Urothelium cell line (cell line): ENCODE data around the gene UPF2.
A peak's percentile ranks its signal among the peaks of the same experiment; 100 is the strongest.
"Not testable (repeated sequence)": the region's sequence is repeated elsewhere in the genome, so short reads cannot be mapped to it uniquely, and the experiment has no call there.

Experiments
- DNase-seq: peaks from one replicate; pipeline ENCODE4 v3.0.0; 2011; ENCODE audit warnings: low spot score, mixed read lengths
- FAIRE-seq: peaks from 2 replicates; lab custom pipeline; 2011; peaks lifted over from hg19 to GRCh38; lab: Jason Lieb, UNC

Gene UPF2

DNA sequence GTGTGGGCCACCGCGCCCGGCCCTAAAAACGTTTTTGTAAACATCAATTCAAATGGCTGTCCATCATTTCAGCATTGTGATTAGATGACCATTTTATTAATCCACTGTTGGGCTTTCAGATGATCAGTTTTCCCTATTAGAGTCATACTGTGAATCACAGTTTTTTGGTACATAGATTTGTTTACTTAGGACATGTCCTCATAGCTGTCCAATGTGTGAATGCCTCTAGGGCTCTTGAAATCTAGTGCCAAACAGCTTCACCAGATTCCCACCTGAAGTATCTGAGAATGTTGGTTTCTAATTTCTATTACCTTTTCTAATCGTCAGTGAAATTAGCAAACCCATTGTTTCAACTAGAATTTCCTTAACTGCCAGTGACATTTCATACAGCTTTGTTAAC, 66.8 kb downstream of the UPF2 start:
- FAIRE-seq, result no peak

GRCh38 chr10:11972523-11972922, 70.1 kb downstream of the UPF2 start:
- not testable (repeated sequence) for FAIRE-seq

More for the DNA sequence above, 66.8 kb downstream of the UPF2 start:
- DNase-seq, result no peak

DNA sequence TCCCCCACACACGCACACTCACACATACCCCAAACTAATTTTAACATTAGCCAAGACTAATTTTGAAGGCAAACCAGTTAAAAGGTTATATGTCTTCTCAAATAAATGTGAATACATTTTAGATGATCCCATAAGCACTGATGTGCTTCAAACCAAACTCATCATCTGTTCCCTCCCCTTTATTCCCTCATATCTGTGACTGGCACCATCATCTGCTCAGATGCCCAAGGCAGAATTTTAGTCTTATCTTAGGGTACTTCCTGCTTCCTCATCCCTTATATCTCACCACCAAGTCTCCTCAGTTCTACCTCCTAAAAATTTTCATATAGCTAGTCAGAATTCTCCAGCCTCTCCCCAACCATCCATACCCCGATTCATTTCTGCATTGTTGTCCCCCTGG, 80.4 kb downstream of the UPF2 start:
- FAIRE-seq (no peak), DNase-seq (no peak)

More at GRCh38 chr10:11972523-11972922, 70.1 kb downstream of the UPF2 start:
- DNase-seq, result not testable (repeated sequence)

- FAIRE-seq, result no peak
- DNase-seq, result no peak
Measured at GRCh38 chr10:11961771-11962170, 80.8 kb downstream of the UPF2 start.

DNA sequence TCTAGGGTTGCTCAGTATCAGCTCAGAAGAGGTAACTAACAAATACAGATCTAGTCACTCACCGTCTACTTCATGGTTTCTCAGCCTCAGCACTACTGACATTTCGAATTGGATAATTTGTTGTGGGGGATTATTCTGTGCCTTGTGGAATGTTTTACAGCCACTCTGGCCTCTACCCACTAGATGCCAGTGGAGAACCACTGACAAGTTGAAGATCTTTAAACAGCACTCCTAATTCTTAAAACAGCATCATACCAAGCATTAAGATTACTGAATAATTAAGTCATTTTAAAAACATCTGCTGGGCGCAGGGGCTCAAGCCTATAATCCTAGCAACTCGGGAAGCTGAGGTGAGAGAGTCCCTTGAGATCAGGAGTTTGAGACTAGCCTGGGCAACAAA, 82.6 kb downstream of the UPF2 start:
- FAIRE-seq (peak; percentile 23), DNase-seq (no peak)

GRCh38 chr10:11958956-11959355, 83.7 kb downstream of the UPF2 start:
- no peak for FAIRE-seq
- no peak for DNase-seq

DNA sequence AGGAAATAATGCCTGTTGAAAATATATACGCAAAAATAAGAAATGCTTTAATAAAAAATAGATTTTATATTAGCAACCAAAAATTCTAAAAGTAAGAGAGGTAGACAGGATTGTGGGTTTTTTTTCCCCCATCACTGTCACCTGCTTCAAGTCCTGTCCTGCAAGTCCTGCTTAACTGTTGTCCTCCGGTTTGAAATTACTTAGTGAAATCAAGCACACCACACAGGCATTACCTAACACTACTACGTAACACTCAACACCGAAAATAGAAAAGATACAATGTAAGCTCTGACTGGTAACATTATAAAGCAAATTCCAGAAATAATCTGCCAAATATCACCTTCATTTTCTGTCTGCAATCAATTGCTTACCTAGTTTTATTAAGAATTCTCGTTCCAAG, 90.9 kb downstream of the UPF2 start:
- FAIRE-seq (no peak), DNase-seq (no peak)

DNA sequence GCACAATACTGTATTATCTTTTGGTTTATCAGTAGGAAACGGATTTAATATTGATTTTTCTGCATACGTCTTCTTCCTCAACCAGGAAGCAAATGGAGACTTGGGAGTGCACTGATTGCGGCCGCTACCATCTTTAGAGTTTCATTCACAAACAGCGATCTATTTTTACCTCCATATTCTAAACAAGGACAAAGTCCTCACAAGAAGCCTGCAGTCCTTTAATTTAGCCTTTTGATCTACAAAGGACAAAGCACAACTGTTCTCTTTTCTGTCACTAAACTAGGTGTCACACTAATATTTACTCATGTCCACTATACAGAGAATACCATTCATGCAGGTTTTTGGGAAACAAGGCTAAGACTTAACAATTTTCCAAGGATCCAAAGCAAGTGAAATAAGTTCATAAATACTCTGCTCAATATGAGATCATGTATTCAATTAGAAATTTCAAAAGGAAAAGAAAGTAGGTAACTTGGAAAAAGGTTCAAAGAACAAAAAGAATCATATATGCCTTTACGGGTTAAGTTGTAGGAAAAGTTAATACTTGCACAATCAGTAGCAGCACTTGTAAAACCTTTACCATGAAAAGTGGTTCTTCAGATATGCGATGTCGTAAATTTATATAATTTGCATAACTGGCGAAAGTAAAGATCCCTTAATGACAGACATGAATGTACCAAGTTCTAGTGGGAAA, 92.1 kb downstream of the UPF2 start:
- no peak for FAIRE-seq
- DNase-seq, result no peak

DNA sequence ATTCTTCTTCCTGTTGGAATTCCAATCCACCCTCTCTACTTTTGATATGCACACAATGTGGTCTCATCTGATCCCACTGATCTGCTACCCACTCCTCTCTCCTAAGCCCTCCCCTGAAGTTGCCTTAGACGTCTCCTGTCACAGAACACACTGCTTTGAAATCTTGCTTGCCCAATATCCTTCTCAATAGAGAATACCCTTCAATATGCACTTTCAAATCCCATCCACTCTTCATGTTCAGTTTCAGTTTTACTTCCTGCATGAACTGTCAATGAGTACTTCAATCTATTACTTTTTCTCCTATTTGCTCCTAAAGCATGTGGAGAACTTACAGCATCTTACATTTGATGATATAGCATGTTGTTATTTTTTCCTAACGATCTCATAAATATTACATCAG, 93.5 kb downstream of the UPF2 start:
- FAIRE-seq (no peak), DNase-seq (no peak)

GRCh38 chr10:11946652-11947051, 96.0 kb downstream of the UPF2 start:
- FAIRE-seq, result no peak

GRCh38 chr10:11936389-11937152, 106.0 kb downstream of the UPF2 start:
- FAIRE-seq (no peak), DNase-seq (no peak)

More at GRCh38 chr10:11946652-11947051, 96.0 kb downstream of the UPF2 start:
- DNase-seq, result no peak

DNA sequence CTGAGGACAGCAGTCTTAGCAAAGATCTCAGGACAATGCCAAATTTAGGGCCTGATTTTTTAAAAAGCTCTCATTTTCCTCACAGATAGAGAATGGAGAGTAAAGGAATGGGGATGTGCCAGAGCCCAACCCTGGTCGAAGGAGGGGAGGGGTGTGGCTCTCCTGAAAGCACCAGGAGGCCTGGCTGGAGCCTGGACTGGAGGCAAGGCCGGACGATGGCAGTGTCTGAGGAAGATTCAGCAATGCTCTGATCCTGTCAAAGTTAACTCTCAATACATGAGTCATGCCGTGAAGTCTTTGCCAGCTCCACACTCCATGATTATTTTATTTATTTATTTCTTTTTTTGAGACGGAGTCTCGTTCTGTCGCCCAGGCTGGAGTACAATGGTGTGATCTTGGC, 108.3 kb downstream of the UPF2 start:
- FAIRE-seq, result no peak
- no peak for DNase-seq

- FAIRE-seq, result no peak
- no peak for DNase-seq
Measured at GRCh38 chr10:11933577-11934223, 108.9 kb downstream of the UPF2 start.

DNA sequence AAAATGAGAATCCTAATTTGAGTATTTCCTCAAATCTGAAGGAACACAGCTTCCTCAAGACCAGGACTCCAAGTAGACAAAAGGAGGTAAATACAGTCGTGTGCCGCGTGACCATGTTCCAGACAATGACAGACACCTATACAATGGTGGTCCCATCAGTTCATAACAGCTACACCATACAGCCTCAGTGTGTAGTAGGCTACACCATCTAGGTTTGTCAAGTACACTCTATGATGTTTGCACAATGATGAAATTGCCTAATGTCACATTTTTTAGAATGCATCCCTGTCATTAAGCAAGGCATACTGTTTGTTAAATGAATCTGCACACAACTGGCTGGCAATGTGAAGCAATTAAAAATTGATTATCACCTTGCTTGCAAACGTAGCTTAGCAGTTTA, 111.6 kb downstream of the UPF2 start:
- DNase-seq (no peak), FAIRE-seq (no peak)

DNA sequence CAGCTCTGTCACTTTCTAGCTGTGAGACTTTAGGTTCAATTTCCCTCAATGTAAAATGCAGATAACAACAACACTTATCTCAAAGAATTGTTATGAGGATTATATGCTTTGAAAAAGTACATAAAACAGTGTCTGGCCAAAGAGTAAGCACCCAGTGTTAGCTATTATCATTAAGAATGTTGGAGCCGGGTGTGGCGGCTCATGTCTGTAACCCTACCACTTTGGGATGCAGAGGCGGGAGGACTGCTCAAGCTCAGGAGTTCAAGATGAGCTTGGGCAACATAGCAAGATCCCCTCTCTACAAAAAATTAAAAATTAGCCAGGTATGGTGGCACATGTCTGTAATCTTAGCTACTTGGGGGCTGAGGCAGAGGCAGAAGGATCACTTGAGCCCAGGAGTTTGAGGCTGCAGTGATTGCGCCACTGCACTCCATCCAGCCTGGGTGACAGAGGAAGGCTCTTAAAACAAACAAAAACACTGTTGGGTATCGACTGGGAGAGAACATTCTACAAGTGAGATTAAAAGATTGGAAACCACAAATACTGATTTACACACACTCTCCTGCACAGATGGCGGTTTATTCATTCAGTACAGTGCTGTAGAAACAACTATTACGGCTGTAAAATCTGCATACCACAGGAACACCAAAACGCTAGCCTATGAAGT, 112.2 kb downstream of the UPF2 start:
- FAIRE-seq (no peak), DNase-seq (no peak)

GRCh38 chr10:11927746-11928145, 114.9 kb downstream of the UPF2 start:
- no peak for DNase-seq
- no peak for FAIRE-seq

DNA sequence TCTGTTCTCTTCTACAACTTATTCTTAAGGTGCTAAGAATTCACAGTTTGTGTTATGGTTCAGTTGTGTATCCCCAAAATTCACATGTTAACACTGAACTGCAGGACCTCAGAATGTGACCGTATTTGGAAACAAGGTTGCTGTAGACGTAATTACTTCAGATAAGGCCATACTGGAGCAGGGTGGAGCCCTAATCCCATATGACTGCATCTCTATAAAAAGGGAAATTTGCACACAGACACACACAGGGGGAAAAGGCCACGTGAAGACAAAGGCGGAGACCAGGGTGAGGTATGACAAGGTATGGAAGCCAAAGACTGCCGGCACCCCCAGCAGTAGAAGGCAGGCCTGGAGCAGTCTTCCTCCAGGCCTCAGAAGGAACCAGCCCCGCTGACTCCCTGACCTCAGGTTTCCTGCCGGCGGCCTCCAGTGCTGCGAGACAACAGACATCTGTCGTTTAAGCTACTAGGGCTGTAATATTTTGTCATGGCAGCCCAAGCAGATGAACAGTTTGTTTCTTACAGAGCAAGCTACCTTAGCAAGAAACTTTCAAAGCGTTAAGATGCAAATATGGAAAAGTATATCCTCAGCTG, 120.7 kb downstream of the UPF2 start:
- FAIRE-seq (no peak), DNase-seq (no peak)

DNA sequence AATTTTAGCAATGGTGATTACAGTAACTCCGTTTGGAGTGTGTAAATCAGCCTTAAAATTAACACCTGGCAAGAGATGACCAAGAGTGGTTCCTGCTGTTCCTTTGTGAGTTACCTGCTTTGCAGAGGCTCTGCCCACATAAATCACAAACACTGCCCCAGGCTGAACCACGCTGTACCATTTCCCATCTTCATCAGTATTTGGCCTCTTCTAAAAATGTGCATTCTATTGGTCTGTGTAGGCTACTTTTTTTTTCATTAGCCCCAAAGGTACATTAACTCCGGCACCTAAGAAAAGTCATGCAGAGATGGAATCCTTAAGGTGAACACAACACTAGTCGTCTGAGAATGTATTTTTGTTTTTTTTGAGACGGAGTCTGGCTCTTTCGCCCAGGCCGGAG, 123.3 kb downstream of the UPF2 start:
- DNase-seq, result no peak
- FAIRE-seq, result no peak

DNA sequence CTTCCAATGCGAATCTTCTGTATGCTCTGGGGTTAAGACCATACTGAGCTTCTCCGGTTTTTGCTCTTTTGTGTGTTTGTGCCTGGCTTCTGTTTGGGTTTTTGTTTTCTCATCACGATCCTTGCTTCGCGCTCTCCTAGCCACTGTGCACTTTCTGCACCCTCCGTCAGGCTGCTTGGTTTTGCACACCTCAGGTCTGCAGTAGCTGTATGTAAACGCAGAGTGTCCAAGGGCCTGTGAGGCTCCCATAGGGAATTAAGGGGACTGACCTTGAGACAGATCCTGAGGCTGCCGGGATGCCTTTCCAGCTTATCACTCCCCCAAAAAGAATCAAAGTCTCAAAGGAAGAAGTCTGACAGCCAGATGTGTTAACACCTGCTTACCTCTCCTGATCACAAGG, 124.2 kb downstream of the UPF2 start:
- FAIRE-seq, result no peak

DNA sequence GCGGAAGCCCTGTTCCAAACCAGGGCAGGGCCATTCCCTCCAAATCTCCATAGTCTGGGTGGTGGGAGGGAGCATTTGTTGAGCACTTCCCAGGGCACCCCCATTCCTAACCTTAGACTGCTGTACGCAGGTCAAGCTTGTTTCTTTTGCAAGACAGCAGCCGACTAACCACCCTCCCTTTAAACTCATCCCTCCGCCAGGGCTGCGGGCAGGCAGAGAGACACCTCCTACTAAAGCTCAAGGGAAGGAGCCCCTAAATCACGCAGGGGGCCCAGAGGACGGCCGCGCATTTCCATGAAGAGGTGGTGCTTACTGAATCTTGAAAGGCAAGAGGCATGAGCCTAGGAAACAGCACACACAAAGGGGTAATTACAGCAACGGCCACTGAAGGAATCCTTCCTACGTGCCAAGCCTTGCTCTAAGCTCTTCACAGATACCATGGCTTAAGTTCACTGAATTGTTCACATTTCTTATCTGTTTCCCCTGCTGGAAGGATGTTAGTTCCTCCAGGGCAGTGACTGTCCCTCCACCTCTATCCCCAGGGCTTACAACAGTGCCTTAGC, 129.4 kb downstream of the UPF2 start:
- FAIRE-seq, result no peak
- no peak for DNase-seq

More for the DNA sequence above, 124.2 kb downstream of the UPF2 start:
- DNase-seq, result no peak

GRCh38 chr10:11910102-11910501, 132.5 kb downstream of the UPF2 start:
- FAIRE-seq, result no peak

More at GRCh38 chr10:11910102-11910501, 132.5 kb downstream of the UPF2 start:
- DNase-seq, result no peak
